Calu3 (cell line): ENCODE measurements around the gene COL26A1. TPM values are rescaled to one million over a fixed set of nuclear protein-coding genes. Genes with fewer than 3 reads are reported as not detected.
"Not testable (repeated sequence)": the region's sequence is repeated elsewhere in the genome, so short reads cannot be mapped to it uniquely, and the experiment has no call there.

ENCODE experiments used
- BruUV-seq: library from RNA; stranded (reverse); fragments of 400-500 nt; replicated peaks from 2 replicates; lab custom pipeline; 2021; lab: Mats Ljungman, UMichigan
- CTCF ChIA-PET: fragments of 300-600 bp; sonication (Branson Sonifier 250); formaldehyde crosslinking; loops from one replicate; lab custom pipeline; 2022; ENCODE audit warnings: antibody characterized with exemption; lab: Charles Lee
- DNase-seq: peaks from one replicate; pipeline ENCODE4 v3.0.0; 2022
- H3K27ac Mint-ChIP-seq: one replicate; pipeline ENCODE4 v1.8.0; 2022; ENCODE audit warnings: mixed read lengths; ENCODE audit not compliant: unreplicated experiment
- H3K27me3 Mint-ChIP-seq: one replicate; pipeline ENCODE4 v1.8.0; 2022; ENCODE audit warnings: mixed read lengths; ENCODE audit not compliant: unreplicated experiment
- H3K36me3 Mint-ChIP-seq: one replicate; pipeline ENCODE4 v1.8.0; 2022; ENCODE audit warnings: mild to moderate bottlenecking, moderate library complexity, mixed read lengths; ENCODE audit not compliant: insufficient read depth, unreplicated experiment
- H3K4me1 Mint-ChIP-seq: one replicate; pipeline ENCODE4 v1.8.0; 2022; ENCODE audit warnings: mild to moderate bottlenecking, low read depth, mixed read lengths; ENCODE audit not compliant: unreplicated experiment
- H3K4me3 Mint-ChIP-seq: one replicate; pipeline ENCODE4 v1.8.0; 2022; ENCODE audit warnings: mild to moderate bottlenecking, low read depth, moderate library complexity, mixed read lengths; ENCODE audit not compliant: unreplicated experiment
- H3K9me3 Mint-ChIP-seq: one replicate; pipeline ENCODE4 v1.8.0; 2022; ENCODE audit warnings: low read depth, mixed read lengths; ENCODE audit not compliant: unreplicated experiment
- CTCF ChIP-seq: fragments of 200-600 bp; IDR thresholded peaks from one replicate; pipeline ENCODE4 v1.8.0; 2022; ENCODE audit warnings: antibody characterized with exemption; ENCODE audit not compliant: unreplicated experiment
- intact Hi-C: fragments of 100-400 bp; cut with micrococcal nuclease; formaldehyde crosslinking; loops from one replicate; pipeline ENCODE4 v1.10.0; 2022; ENCODE audit not compliant: unreplicated experiment
- total RNA-seq: library from RNA; stranded (reverse); gene quantifications from 2 replicates; pipeline ENCODE4 v1.2.3, GENCODE V29; 2022

The COL26A1 gene
- total RNA-seq, 1 experiment from 2014 or later: not detected

GRCh38 chr7:101479217-101479616 is 116.5 kb downstream of the COL26A1 start:
- Mint-ChIP-seq H3K4me3 (no peak overlapping the region), H3K27ac (no peak overlapping the region), H3K9me3 (peaks cover 3% of the 10 kb centered on the region), H3K27me3 (peaks cover 40% of the 10 kb centered on the region), H3K36me3 (no peaks in the 10 kb centered on the region), H3K4me1 (no peaks in the 10 kb centered on the region)
- intact Hi-C loops: no loop called here
- BruUV-seq: no TSS peak
- DNase-seq: no peak
- CTCF ChIA-PET: no interaction called here
- TF ChIP-seq CTCF: no peak

GRCh38 chr7:101486056-101486432 is 123.4 kb downstream of the COL26A1 start:
- intact Hi-C loops, H3K36me3 Mint-ChIP-seq, BruUV-seq, H3K9me3 Mint-ChIP-seq, H3K27ac Mint-ChIP-seq, H3K4me3 Mint-ChIP-seq, H3K4me1 Mint-ChIP-seq, DNase-seq: not testable (repeated sequence)
- peaks cover 28% of the 10 kb centered on the region for H3K27me3 Mint-ChIP-seq
- CTCF ChIA-PET: interaction anchor here (0.7 kb wide), 1 partner anchor 22 kb away, joined by 5 read pairs; no protein-coding TSS in a partner anchor

- CTCF ChIA-PET: interaction anchor here (0.7 kb wide), 1 partner anchor 22 kb away, joined by 5 read pairs; no protein-coding TSS in a partner anchor
- H3K4me1 Mint-ChIP-seq: no peaks in the 10 kb centered on the region
- no peak for TF ChIP-seq CTCF
- no peak overlapping the region for H3K4me3 Mint-ChIP-seq
- H3K36me3 Mint-ChIP-seq: no peaks in the 10 kb centered on the region
- H3K9me3 Mint-ChIP-seq: no peaks in the 10 kb centered on the region
- peaks cover 28% of the 10 kb centered on the region for H3K27me3 Mint-ChIP-seq
- H3K27ac Mint-ChIP-seq: no peak overlapping the region
- DNase-seq: no peak
- intact Hi-C loops: no loop called here
- BruUV-seq: no TSS peak
These were observed 123.9 kb downstream of the COL26A1 start for GRCh38 chr7:101486433-101487104.

- no peaks in the 10 kb centered on the region for H3K9me3 Mint-ChIP-seq
- no peak overlapping the region for H3K27ac Mint-ChIP-seq
- H3K4me1 Mint-ChIP-seq: no peaks in the 10 kb centered on the region
- TF ChIP-seq CTCF: no peak
- CTCF ChIA-PET: no interaction called here
- intact Hi-C loops: no loop called here
- no peaks in the 10 kb centered on the region for H3K36me3 Mint-ChIP-seq
- BruUV-seq: no TSS peak
- no peak for DNase-seq
- H3K4me3 Mint-ChIP-seq: no peak overlapping the region
- H3K27me3 Mint-ChIP-seq: peaks cover 28% of the 10 kb centered on the region
These were observed 124.4 kb downstream of the COL26A1 start for GRCh38 chr7:101487105-101487458.

- CTCF ChIA-PET: no interaction called here
- Mint-ChIP-seq H3K27ac (no peak overlapping the region), H3K9me3 (no peaks in the 10 kb centered on the region), H3K36me3 (no peaks in the 10 kb centered on the region), H3K27me3 (peaks cover 22% of the 10 kb centered on the region), H3K4me1 (no peaks in the 10 kb centered on the region), H3K4me3 (no peak overlapping the region)
- no peak for TF ChIP-seq CTCF
- no peak for DNase-seq
- BruUV-seq: no TSS peak
- intact Hi-C loops: no loop called here
These were observed 125.1 kb downstream of the COL26A1 start for GRCh38 chr7:101487753-101488152.
